GM12878 (cell line): ENCODE data around the gene SLC25A47. TPM values are rescaled to one million over a fixed set of nuclear protein-coding genes. Genes with fewer than 3 reads are reported as not detected.

Experiments used
- ATAC-seq: fragments of 200-7000 bp; cut with Tn5 transposase; 3 replicates; pipeline ENCODE4 v1.9.1; 2020; ENCODE audit warnings: mild to moderate bottlenecking, moderate library complexity
- BruUV-seq: library from RNA; stranded (reverse); fragments of 400-500 nt; replicated peaks from 2 replicates; lab custom pipeline; 2021; lab: Mats Ljungman, UMichigan
- CTCF ChIA-PET: fragments of 300-600 bp; sonication (Branson Sonifier 250); formaldehyde crosslinking; extraction: SDS; loops from one replicate; lab custom pipeline; 2021; ENCODE audit warnings: inconsistent platforms; lab: Yijun Ruan, JAX
- POLR2A ChIA-PET: fragments of 350-600 bp; formaldehyde crosslinking; extraction: SDS; loops from one replicate; lab custom pipeline; 2021; ENCODE audit warnings: inconsistent platforms; lab: Charles Lee
- RAD21 ChIA-PET: fragments of 300-600 bp; sonication (Branson Sonifier 250); formaldehyde crosslinking; loops from one replicate; lab custom pipeline; 2023; ENCODE audit warnings: antibody characterized with exemption; ENCODE audit not compliant: unreplicated experiment; lab: Charles Lee
- SMC1A ChIA-PET: fragments of 300-600 bp; sonication (Branson Sonifier 250); formaldehyde crosslinking; loops from one replicate; lab custom pipeline; 2023; ENCODE audit not compliant: unreplicated experiment, uncharacterized antibody; lab: Charles Lee
- DNase-seq: peaks from one replicate; pipeline ENCODE4 v3.0.0-alpha.2; 2011; ENCODE audit warnings: low read depth, low spot score
- FAIRE-seq: peaks from 3 replicates; lab custom pipeline; 2011; peaks lifted over from hg19 to GRCh38; lab: Jason Lieb, UNC
- H2AFZ ChIP-seq: 2 replicates; pipeline ENCODE4 v1.6.0; 2011; ENCODE audit warnings: low read depth, low read length, control low read depth; ENCODE audit not compliant: control insufficient read depth
- H3K27ac ChIP-seq: 2 replicates; pipeline ENCODE4 v1.5.1; 2011; ENCODE audit warnings: control low read depth; ENCODE audit not compliant: control insufficient read depth, insufficient read depth
- H3K27me3 ChIP-seq, 2 experiments: replicated peaks in 1 of 2; 2 replicates each; pipeline versions ENCODE4 v1.6.0 to v1.6.1; 2011; ENCODE audit warnings: low read length in 1 of 2; ENCODE audit not compliant: control insufficient read depth in 2 of 2, insufficient read depth in 2 of 2
- H3K36me3 ChIP-seq, 2 experiments: 2 replicates each; pipeline ENCODE4 v1.5.1; 2011; ENCODE audit warnings: low read length in 1 of 2; ENCODE audit not compliant: control insufficient read depth in 2 of 2, insufficient read depth in 2 of 2
- H3K4me1 ChIP-seq: 2 replicates; pipeline ENCODE4 v1.6.1; 2011; ENCODE audit warnings: mild to moderate bottlenecking, low read length, moderate library complexity, mixed read lengths; ENCODE audit not compliant: control insufficient read depth, insufficient read depth
- H3K4me2 ChIP-seq: 2 replicates; pipeline ENCODE4 v1.6.0; 2011; ENCODE audit warnings: control low read depth; ENCODE audit not compliant: control insufficient read depth, insufficient read depth
- H3K4me3 ChIP-seq: fragments of 200-600 bp; sonication (generic); 2 replicates; pipeline ENCODE4 v1.5.1; 2016
- H3K79me2 ChIP-seq: 2 replicates; pipeline ENCODE4 v1.6.0; 2011; ENCODE audit warnings: low read length; ENCODE audit not compliant: control insufficient read depth, insufficient read depth
- H3K9ac ChIP-seq: 2 replicates; pipeline ENCODE4 v1.8.0; 2011; ENCODE audit warnings: low read length, control low read depth, mixed read lengths; ENCODE audit not compliant: control insufficient read depth, insufficient read depth
- H3K9me3 ChIP-seq: replicated peaks from 3 replicates; pipeline ENCODE4 v1.5.1; 2011; ENCODE audit warnings: mild to moderate bottlenecking, low read length; ENCODE audit not compliant: control insufficient read depth, insufficient read depth
- H4K20me1 ChIP-seq: 2 replicates; pipeline ENCODE4 v1.6.0; 2011; ENCODE audit not compliant: control insufficient read depth, insufficient read depth
- BCL3 ChIP-seq: IDR thresholded peaks from 2 replicates; pipeline ENCODE4 v1.6.1; 2011; ENCODE audit warnings: borderline replicate concordance, low read depth, mild to moderate bottlenecking, moderate library complexity, low read length; ENCODE audit not compliant: insufficient read depth, poor library complexity, severe bottlenecking
- CEBPB ChIP-seq, 2 experiments: fragments of 150-350 bp in 1 of 2; IDR thresholded peaks; 2 replicates each; pipeline ENCODE4 v1.6.1; 2012 to 2014; ENCODE audit warnings: low read depth in 2 of 2, low read length in 2 of 2, borderline replicate concordance in 1 of 2, inconsistent platforms in 1 of 2
- CEBPZ ChIP-seq: fragments of 150-350 bp; IDR thresholded peaks from 2 replicates; pipeline ENCODE4 v1.6.1; 2016; ENCODE audit warnings: low read depth, low read length
- CUX1 ChIP-seq: IDR thresholded peaks from 2 replicates; pipeline ENCODE4 v1.6.1; 2012; ENCODE audit warnings: improper control_type of control experiment, low read depth, low read length; ENCODE audit not compliant: insufficient replicate concordance
- FOS ChIP-seq: IDR thresholded peaks from 3 replicates; pipeline ENCODE4 v1.6.1; 2011; ENCODE audit warnings: borderline replicate concordance; ENCODE audit not compliant: insufficient read length; ENCODE audit errors: extremely low read depth
- FOXK2 ChIP-seq: fragments of 450-650 bp; IDR thresholded peaks from 2 replicates; pipeline ENCODE4 v1.6.1; 2017; ENCODE audit warnings: mild to moderate bottlenecking, moderate library complexity
- KAT2A ChIP-seq: conservative IDR thresholded peaks from 2 replicates; pipeline ENCODE4 v1.6.1; 2011; ENCODE audit warnings: low read depth, low read length; ENCODE audit not compliant: control insufficient read depth
- NFIC ChIP-seq: IDR thresholded peaks from 2 replicates; pipeline ENCODE4 v1.6.1; 2012; ENCODE audit warnings: low read depth, mild to moderate bottlenecking, inconsistent platforms, low read length, moderate library complexity
- POLR2AphosphoS5 ChIP-seq: IDR thresholded peaks from 2 replicates; pipeline ENCODE4 v1.6.1; 2011; ENCODE audit warnings: mild to moderate bottlenecking, low read length, inconsistent platforms
- SUZ12 ChIP-seq: fragments of 200-600 bp; sonication (generic); IDR thresholded peaks from one replicate; pipeline ENCODE4 v1.6.1; 2018; ENCODE audit warnings: antibody characterized with exemption, mild to moderate bottlenecking; ENCODE audit not compliant: unreplicated experiment
- TCF7 ChIP-seq: IDR thresholded peaks from 2 replicates; pipeline ENCODE4 v1.6.1; 2014; ENCODE audit warnings: antibody characterized with exemption, borderline replicate concordance
- YY1 ChIP-seq: IDR thresholded peaks from 2 replicates; pipeline ENCODE4 v1.6.1; 2011; ENCODE audit warnings: low read depth, mild to moderate bottlenecking, low read length
- WGBS: methylation state at CpG from one replicate; pipeline ENCODE4 v1.1.6; 2016; ENCODE audit warnings: low lambda C conversion rate; ENCODE audit not compliant: insufficient replicate concordance, insufficient coverage; ENCODE audit errors: missing lambda C conversion rate; 5-methylcytosine and 5-hydroxymethylcytosine counted together
- in situ Hi-C: fragments of 300-500 bp; cut with MboI; formaldehyde crosslinking; loops from 9 replicates; pipeline ENCODE4 v1.14.3; 2018; ENCODE audit warnings: mixed read lengths
- intact Hi-C: fragments of 100-400 bp; cut with micrococcal nuclease; formaldehyde crosslinking; loops from one replicate; pipeline ENCODE4 v1.14.2; 2022; ENCODE audit not compliant: unreplicated experiment
- polyA plus RNA-seq, 11 experiments: library from polyadenylated mRNA; depleted of rRNA in 4 of 11; unstranded in 6 of 11; stranded (reverse) in 5 of 11; fragments of >200 nt; fragmentation: Nextera tagmentation in 4 of 11; fragmentation: Illumina TruSeq in 1 of 11; extraction: Ambion mirVana in 4 of 11; extraction: Trizol in 1 of 11; gene quantifications; 1 replicate in 1 of 11; 2 replicates in 10 of 11; pipeline versions ENCODE4 v1.2.1 to v1.2.3, GENCODE V29; 2011 to 2016; ENCODE audit warnings: inconsistent platforms in 2 of 11, missing spikeins in 2 of 11, low read depth in 1 of 11
- total RNA-seq, 4 experiments: library from RNA; depleted of rRNA in 3 of 4; stranded (reverse); fragments of >200 nt in 3 of 4; fragmentation: Illumina TruSeq in 1 of 4; extraction: Trizol in 1 of 4; gene quantifications; 2 replicates each; pipeline versions ENCODE4 v1.2.1 to v1.2.3, GENCODE V29; 2013 to 2021

The SLC25A47 gene
- total and polyA plus RNA-seq, 10 of the 15 experiments (the other 5 are each of a cell fraction or from before 2014, with no cell fraction given): 0.14 TPM; not detected in 9

GRCh38 chr14:100292776-100293461 is 30.2 kb upstream of the SLC25A47 start:
- H3K27me3 ChIP-seq: no peaks in the 10 kb centered on the region
- WGBS: 96% methylated on average over 37 of the region's 42 CpGs
- peaks cover 12% of the 10 kb centered on the region for H3K4me1 ChIP-seq
- FAIRE-seq (no peak), DNase-seq (no peak), ATAC-seq (no peak)
- H3K4me3 ChIP-seq: no peak overlapping the region
- SMC1A ChIA-PET: no interaction called here
- intact Hi-C loops: no loop called here
- no peaks in the 10 kb centered on the region for H4K20me1 ChIP-seq
- POLR2A ChIA-PET: no interaction called here
- H3K9me3 ChIP-seq: no peaks in the 10 kb centered on the region
- CTCF ChIA-PET: no interaction called here
- no peak overlapping the region for H3K27ac ChIP-seq
- no peaks in the 10 kb centered on the region for H3K79me2 ChIP-seq
- TF ChIP-seq YY1 (no peak), POLR2AphosphoS5 (no peak), BCL3 (no peak), CEBPZ (no peak), NFIC (no peak), KAT2A (no peak), CUX1 (no peak), FOXK2 (no peak), SUZ12 (no peak), TCF7 (no peak), CEBPB (IDR thresholded peaks at IDR 0.05; ENCODE audit: borderline replicate concordance in 1 of 2, low read depth in 2 of 2, low read length in 2 of 2) (no peak), FOS (no peak)
- TF ChIP-seq, all 136 proteins: peak for 0
- BruUV-seq: no TSS peak
- no peak overlapping the region for H3K4me2 ChIP-seq
- no peaks in the 10 kb centered on the region for H3K36me3 ChIP-seq
- in situ Hi-C loops: no loop called here
- H3K9ac ChIP-seq: no peak overlapping the region
- H2AFZ ChIP-seq: no peak overlapping the region
- RAD21 ChIA-PET: no interaction called here
